GM19468 (cell line): ENCODE results near the gene CCS.
A peak's percentile ranks its signal among the peaks of the same experiment; 100 is the strongest.
"Not testable (repeated sequence)": the region's sequence is repeated elsewhere in the genome, so short reads cannot be mapped to it uniquely, and the experiment has no call there.

Experiments
- ATAC-seq: cut with Tn5 transposase; IDR thresholded peaks from one replicate; pipeline ENCODE4 v1.9.1; 2021; ENCODE audit warnings: mild to moderate bottlenecking, moderate library complexity, moderate number of reproducible peaks; ENCODE audit not compliant: unreplicated experiment; ENCODE audit errors: extremely low read depth

CCS gene

DNA sequence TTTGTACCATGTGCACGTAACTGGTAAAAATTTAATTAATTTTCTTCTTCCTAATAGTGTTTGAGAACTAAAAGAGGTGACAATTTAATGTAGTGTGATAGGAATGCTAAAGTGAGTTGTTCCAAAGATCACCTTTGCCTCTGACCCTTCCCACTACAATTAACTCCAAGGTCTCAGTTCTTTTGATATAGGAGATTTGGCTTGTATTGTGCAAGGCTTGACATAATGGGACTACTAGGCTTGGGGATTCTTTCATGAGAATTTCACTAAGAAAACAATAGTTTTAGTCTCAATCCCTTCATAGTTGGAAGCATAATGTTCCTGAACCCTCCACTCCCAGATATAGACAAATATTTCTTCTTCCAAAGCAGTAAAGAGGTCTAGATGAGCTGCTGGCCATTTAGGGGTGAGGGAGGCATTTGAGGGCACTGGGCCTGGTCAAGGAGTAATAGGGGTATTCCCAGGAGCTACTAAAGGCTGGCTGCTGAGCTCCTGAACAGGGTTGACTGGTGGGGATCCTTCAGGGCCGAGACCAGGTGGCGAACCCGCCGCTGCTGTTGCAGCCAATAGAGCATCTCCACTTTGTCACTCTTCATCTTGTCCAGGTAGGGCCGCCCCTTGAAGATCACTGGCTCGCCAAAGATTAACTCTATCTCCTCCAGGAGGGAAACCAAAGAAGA lies 2.8 kb upstream of the CCS start:
- no peak for ATAC-seq

- ATAC-seq: no peak
These were observed 1.8 kb upstream of the CCS start for GRCh38 chr11:66591175-66591574.

- ATAC-seq: no peak
These were observed 284 bp downstream of the CCS start for GRCh38 chr11:66593303-66593635.

DNA sequence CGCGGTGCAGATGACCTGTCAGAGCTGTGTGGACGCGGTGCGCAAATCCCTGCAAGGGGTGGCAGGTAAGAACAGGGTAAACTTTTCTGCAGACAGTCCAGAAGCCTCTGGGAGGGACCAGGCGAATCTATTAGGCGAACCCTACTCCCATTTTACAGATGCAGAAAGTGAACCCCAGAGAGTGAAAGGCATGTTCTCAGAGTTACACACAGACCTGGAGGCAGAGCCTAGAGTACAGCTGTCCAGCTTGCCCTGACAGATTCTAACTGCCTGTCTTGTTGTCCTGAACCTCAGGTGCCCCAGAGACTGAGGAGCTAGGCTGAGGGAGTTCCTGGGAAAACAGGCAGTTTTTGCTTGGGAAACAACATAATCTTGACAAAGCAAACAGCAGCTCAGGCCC lies 665 bp downstream of the CCS start:
- no peak for ATAC-seq

DNA sequence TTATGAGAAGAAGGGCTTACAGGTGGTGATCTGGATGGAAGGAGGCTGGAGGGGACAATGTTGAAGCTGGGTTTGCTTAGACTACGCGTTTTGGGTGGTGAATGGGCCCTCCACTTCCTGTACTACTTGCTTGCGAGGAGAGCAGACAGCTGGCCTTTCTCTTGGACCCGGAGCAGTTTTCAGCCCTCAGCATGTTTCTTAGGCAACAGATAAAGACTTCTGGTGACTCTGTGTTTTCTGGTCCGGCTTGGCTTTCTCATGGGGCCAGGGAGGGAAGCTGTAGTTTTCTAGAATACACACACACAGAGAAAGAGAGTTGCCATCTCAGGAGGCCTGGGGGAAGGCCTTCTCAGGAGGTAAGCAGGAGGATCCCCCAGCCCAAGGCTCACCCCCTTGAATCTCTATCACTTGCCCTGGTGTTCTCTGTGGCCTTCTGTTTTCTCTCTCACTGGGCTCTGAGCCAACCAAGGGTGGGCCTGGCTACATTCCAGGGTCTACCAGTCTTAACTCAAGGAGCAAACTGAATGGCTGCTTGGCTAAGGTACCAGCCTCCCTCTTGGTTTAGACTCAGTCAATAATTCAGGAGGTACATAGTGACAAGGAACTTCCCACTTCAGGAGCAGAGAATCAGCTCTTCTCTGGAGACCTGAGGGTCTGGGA lies 2.4 kb downstream of the CCS start:
- no peak for ATAC-seq

DNA sequence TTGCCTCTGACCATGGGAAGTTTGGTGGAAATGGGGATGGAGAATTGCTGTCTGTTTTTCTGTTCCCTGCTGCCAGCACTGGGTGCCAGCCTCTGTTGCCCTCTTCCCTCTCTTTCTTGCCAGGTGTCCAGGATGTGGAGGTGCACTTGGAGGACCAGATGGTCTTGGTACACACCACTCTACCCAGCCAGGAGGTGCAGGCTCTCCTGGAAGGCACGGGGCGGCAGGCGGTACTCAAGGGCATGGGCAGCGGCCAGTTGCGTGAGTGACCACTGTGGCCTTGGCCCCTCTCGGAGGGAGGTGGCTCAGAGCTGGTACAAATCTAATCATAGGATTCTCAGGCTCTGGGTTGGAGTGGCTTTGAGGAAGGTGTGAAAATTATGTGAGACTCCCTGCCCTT lies 6.0 kb downstream of the CCS start:
- ATAC-seq: no peak

- ATAC-seq: no peak
These were observed 7.2 kb downstream of the CCS start for GRCh38 chr11:66600219-66600618.

- ATAC-seq: no peak
These were observed 7.7 kb downstream of the CCS start for GRCh38 chr11:66600631-66601233.

DNA sequence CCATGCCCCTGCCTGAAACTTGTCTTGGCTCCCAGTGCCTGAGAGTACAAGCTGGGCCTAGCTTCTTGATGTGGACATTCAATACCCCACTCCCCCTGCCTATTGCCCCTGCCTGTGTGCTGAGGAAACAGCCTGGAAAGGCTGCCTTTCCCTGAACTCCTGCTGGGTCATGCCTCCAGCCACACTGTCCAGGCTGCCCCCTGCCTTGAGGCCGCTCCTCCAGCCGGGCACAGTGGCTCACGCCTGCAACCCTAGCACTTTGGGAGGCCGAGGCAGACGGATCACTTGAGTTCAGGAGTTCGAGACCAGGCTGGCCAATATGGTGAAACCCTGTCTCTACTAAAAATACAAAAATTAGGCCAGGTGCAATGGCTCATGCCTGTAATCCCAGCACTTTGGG lies 10.1 kb downstream of the CCS start:
- ATAC-seq: no peak

GRCh38 chr11:66604155-66604554 lies 11.2 kb downstream of the CCS start:
- ATAC-seq: no peak

DNA sequence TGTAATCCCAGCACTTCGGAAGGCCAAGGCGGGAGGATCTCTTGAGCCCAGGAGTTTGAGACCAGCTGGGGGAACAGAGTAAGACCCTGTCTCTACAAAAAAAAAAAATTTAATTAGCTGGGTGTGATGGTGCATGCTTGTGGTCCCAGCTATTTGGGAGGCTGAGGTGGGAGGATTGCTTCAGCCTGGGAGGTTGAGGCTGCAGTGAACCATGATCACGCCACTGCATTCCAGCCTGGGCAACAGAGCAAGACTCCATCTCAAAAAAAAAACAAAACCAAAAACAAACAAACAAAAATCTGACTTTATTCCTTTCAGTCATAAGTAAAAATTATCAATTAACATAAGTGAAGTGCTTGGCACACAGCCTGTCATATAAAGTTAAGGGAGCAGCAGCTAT lies 13.6 kb downstream of the CCS start:
- not testable (repeated sequence) for ATAC-seq

DNA sequence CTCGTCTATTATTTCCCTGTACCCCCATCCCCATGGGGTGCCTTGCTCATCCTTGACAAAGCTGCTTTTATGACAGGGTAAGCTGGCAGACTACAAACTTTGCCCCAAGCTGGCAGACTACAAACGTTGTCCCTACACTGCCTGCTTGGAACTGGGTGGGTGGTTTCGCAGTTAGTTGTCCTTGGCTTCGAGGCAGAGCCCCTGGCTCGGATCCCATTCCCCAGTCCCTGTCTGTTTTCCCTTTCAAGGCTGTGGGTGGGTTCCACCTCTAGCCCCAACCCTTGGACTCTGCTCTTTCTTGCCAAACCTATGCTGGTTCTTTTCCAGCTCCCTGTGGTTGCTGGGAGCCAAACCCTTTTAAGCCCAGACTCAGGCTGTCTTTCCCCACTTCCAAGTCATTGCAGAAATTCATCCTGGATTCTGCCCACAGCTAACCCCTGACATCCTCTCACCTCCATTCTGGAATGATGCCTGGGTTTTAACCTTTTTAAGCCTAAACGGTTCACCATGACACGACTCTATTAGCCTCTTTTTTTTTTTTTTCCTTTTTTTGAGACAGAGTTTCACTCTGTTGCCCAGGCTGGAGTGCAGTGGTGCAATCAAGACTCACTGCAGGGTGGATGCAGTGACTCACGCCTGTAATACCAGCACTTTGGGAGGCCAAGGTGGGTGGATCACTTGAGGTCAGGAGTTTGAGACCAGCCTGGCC lies 14.3 kb downstream of the CCS start:
- no peak for ATAC-seq

GRCh38 chr11:66609721-66610617 lies 17.0 kb downstream of the CCS start:
- ATAC-seq: no peak

- no peak for ATAC-seq
These were observed 19.5 kb downstream of the CCS start for GRCh38 chr11:66612458-66612857.

DNA sequence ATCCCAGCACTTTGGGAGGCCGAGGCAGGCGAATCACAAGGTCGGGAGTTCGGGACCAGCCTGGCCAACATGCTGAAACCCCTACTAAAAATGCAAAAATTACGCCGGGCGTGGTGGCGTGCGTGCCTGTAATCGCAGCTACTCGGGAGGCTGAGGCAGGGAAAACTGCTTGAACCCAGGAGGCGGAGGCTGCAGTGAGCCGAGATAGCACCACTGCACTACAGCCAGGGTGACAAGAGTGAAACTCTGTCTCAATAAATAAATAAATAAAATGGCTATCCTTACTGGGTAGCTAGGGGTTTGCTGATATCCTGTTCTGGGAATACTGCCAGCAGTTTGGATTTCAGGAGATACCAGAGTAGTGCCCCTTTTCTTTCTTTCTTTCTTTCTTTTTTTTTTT lies 21.1 kb downstream of the CCS start:
- ATAC-seq: no peak

- ATAC-seq: peak; percentile 82
These were observed 23.6 kb downstream of the CCS start, which contains the start of gene RBM14 for GRCh38 chr11:66616379-66617154. Gene RBM14, plus strand, starts transcription at chr11:66616630. Its CDS starts 91 bp downstream, at chr11:66616721.

DNA sequence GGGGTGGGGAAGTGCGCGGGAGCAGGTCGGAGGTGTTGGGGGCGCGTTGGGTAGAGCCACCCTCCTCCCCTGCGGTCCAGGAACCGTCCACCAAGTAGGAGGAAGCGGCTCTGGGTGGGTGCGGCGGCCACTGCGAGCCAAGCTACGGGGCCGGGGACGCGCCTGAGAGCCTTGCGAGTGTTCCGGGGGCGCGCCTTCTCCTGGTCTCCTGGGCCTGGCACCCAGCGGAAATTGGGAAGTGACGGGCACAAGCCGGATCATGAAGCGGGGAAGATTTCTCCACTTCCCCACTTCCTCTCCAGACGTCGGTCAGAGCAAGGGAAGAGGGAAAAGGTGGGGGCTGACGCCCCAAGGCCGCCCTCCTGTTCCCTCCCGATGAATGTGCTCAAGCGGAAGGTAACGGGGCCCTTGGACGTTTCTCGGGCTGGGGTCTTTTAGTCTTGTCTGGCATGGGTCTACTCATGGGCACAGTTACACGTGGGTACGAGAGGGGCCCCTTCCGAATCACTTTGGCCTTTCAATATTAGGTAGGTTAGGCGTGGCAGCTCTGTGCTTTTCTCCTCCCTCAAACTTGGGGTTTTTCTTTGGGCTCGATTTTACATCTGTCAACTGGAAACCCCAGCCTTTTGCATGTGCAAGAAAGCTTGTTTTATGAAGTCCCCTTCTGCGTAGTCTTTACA lies 24.3 kb downstream of the CCS start:
- no peak for ATAC-seq

DNA sequence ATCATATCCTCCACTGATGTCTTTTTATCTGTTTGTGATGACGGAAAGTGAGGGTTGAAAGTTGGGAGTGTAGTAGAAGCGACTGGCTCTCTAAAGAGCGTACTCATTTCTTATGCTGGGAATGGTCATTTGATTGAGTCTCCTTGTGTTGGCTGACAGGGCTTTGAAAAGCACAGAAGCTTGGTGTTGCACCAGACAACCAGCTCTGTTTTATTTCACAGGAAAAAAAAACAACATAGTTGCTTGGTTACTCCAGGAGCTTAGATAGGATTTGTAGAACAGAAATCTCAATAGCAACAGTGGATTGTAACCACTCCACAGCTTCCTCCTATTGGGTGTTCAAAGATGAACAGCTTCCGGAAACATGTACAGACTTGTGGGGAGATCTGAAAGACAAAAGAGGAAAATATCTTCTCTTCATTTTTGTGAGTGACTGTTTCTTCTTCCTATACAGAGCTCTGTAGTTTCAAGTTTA lies 26.1 kb downstream of the CCS start:
- ATAC-seq: no peak

- no peak for ATAC-seq
These were observed 31.5 kb downstream of the CCS start for GRCh38 chr11:66624450-66624849.
